ENCODE data around the gene UFM1.
"Not testable (repeated sequence)": the region's sequence is repeated elsewhere in the genome, so short reads cannot be mapped to it uniquely, and the experiment has no call there.

UFM1 gene

GRCh38 chr13:38349390-38350113, at the start of gene UFM1:
Gene UFM1, plus strand, starts transcription at chr13:38349851. Its CDS starts 69 bp downstream, at chr13:38349920.
- peak within 1 kb of the TSS; percentile 90 for H3K4me3 ChIP-seq (replicated peaks; ENCODE audit: low read depth, low read length)
- peak; percentile 84 for DNase-seq (ENCODE audit: extremely low read depth, low read depth)
- TF ChIP-seq, protein P1, sequence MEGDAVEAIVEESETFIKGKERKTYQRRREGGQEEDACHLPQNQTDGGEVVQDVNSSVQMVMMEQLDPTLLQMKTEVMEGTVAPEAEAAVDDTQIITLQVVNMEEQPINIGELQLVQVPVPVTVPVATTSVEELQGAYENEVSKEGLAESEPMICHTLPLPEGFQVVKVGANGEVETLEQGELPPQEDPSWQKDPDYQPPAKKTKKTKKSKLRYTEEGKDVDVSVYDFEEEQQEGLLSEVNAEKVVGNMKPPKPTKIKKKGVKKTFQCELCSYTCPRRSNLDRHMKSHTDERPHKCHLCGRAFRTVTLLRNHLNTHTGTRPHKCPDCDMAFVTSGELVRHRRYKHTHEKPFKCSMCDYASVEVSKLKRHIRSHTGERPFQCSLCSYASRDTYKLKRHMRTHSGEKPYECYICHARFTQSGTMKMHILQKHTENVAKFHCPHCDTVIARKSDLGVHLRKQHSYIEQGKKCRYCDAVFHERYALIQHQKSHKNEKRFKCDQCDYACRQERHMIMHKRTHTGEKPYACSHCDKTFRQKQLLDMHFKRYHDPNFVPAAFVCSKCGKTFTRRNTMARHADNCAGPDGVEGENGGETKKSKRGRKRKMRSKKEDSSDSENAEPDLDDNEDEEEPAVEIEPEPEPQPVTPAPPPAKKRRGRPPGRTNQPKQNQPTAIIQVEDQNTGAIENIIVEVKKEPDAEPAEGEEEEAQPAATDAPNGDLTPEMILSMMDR (IDR thresholded peaks at IDR 0.05; ENCODE audit: low read depth, low read length, missing control alignments) = no peak

DNA sequence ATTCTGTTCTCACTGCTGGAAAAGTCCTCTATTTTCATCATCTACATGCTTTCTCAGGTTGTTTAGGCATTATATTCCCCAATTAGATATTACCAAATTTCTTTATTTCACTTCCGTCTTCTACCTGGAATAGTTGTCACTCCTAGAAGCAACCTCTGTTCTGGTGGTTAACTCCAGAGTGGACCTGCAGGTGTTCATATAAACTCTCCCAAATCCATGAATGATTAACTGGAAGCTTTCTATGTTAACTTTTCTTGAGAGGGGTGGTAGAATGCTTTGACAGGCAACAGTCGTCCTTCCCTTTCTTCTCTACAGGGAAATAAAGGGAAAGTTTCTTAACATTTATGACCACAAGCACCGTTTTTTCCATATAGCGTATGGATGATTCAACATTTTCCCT, 48.4 kb upstream of the UFM1 start:
- DNase-seq (ENCODE audit: extremely low read depth, low read depth) = no peak
- TF ChIP-seq, protein P1 (IDR thresholded peaks at IDR 0.05; ENCODE audit: low read depth, low read length, missing control alignments) = no peak
- no peak overlapping the region for H3K4me3 ChIP-seq (replicated peaks; ENCODE audit: low read depth, low read length)

- H3K4me3 ChIP-seq (replicated peaks; ENCODE audit: low read depth, low read length) = no peak overlapping the region
- DNase-seq (ENCODE audit: extremely low read depth, low read depth) = no peak
- TF ChIP-seq, protein P1 (IDR thresholded peaks at IDR 0.05; ENCODE audit: low read depth, low read length, missing control alignments) = no peak
Measured at GRCh38 chr13:38303816-38304320, 45.8 kb upstream of the UFM1 start.

DNA sequence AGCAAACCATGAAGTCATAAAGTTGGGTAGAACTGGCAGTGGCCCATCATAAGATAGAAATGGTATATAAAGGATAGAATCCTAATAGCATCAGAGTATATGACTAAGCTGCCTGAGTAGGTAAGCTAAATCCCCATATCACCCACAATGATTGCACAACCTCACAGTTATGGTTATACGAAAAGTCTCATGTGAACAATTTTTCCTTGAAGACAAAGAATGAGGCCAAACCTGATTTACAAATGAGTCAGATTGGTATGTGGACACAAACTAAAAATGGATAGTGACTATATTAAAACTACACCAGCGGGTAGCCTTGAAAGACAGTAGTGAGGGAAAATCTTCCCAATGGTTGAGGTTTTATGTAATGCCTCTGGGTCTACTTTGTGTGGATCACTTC, 40.9 kb upstream of the UFM1 start:
- H3K4me3 ChIP-seq (replicated peaks; ENCODE audit: low read depth, low read length) = no peak overlapping the region

DNA sequence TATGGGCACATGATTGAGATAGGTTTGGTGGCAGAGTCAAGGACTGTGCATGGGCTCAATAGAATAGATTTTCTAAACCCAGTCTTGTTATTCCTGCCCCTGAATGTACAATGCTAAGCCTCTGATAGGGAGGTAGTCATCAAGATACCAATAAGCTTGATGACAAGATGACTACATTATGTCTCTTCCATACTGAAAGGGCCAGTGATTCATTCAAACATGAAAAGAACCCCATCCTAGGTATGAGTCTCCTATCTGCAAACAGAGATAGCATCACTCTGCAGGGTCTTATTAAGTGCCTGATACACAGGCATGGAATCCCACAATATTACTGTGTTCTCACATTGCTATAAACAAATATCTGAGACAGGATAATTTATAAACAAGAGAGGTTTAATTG, 40.3 kb upstream of the UFM1 start:
- no peak for DNase-seq (ENCODE audit: extremely low read depth, low read depth)
- TF ChIP-seq, protein P1 (IDR thresholded peaks at IDR 0.05; ENCODE audit: low read depth, low read length, missing control alignments) = no peak

More for the DNA sequence above, 40.9 kb upstream of the UFM1 start:
- TF ChIP-seq, protein P1 (IDR thresholded peaks at IDR 0.05; ENCODE audit: low read depth, low read length, missing control alignments) = no peak
- DNase-seq (ENCODE audit: extremely low read depth, low read depth) = no peak

DNA sequence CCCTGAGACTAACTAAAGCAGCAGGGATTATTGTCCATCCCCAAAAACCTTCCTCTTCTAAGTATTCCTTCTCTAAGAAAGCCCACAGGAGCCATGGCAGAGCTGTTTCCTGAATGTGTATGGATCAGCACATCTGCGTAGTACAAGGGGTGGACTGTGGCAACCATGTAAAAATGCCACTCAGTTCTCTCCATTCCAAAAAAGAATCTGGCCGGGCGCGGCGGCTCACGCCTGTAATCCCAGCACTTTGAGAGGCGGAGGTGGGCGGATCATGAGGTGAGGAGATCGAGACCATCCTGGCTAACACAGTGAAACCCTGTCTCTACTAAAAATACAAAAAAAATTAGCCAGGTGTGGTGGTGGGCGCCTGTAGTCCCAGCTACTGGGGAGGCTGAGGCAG, 38.5 kb upstream of the UFM1 start:
- DNase-seq (ENCODE audit: extremely low read depth, low read depth); H3K4me3 ChIP-seq (replicated peaks; ENCODE audit: low read depth, low read length): not testable (repeated sequence)

More for the DNA sequence above, 40.3 kb upstream of the UFM1 start:
- no peak overlapping the region for H3K4me3 ChIP-seq (replicated peaks; ENCODE audit: low read depth, low read length)

- no peak for DNase-seq (ENCODE audit: extremely low read depth, low read depth)
- TF ChIP-seq, protein P1 (IDR thresholded peaks at IDR 0.05; ENCODE audit: low read depth, low read length, missing control alignments) = no peak
- H3K4me3 ChIP-seq (replicated peaks; ENCODE audit: low read depth, low read length) = no peak overlapping the region
Measured at GRCh38 chr13:38316129-38316528, 33.5 kb upstream of the UFM1 start.

Measured in HFF-Myc (cell line).